Naive B cell (primary cell): ENCODE measurements around the gene RNGTT. TPM values are rescaled to one million over a fixed set of nuclear protein-coding genes. Genes with fewer than 3 reads are reported as not detected.
A peak's percentile ranks its signal among the peaks of the same experiment; 100 is the strongest.

Source experiments
- ATAC-seq, 2 donors: fragments of 150-1000 bp; cut with Tn5 transposase; 2 replicates each; pipeline ENCODE4 v1.10.0; 2021; ENCODE audit warnings: low read depth in 2 of 2, mild to moderate bottlenecking in 2 of 2, moderate library complexity in 2 of 2
- DNase-seq: peaks from one replicate; pipeline ENCODE4 v3.0.0; 2022
- H3K27ac Mint-ChIP-seq, 6 donors: one replicate each; pipeline ENCODE4 v1.8.0; 2020 to 2022; ENCODE audit warnings: mild to moderate bottlenecking in 6 of 6, mixed read lengths in 6 of 6, moderate library complexity in 5 of 6, inconsistent platforms in 2 of 6
- H3K27me3 Mint-ChIP-seq, 3 donors: one replicate each; pipeline ENCODE4 v1.8.0; 2021 to 2022; ENCODE audit warnings: mixed read lengths in 3 of 3, mild to moderate bottlenecking in 1 of 3
- H3K36me3 Mint-ChIP-seq, 2 donors: one replicate each; pipeline ENCODE4 v1.8.0; 2020 to 2022; ENCODE audit warnings: mixed read lengths in 2 of 2, inconsistent platforms in 1 of 2, mild to moderate bottlenecking in 1 of 2
- H3K4me1 Mint-ChIP-seq, 3 donors: one replicate each; pipeline ENCODE4 v1.8.0; 2020 to 2022; ENCODE audit warnings: mixed read lengths in 3 of 3, inconsistent platforms in 1 of 3, mild to moderate bottlenecking in 1 of 3, moderate library complexity in 1 of 3
- H3K4me3 Mint-ChIP-seq, 8 donors: one replicate each; pipeline ENCODE4 v1.8.0; 2020 to 2022; ENCODE audit warnings: mild to moderate bottlenecking in 8 of 8, mixed read lengths in 8 of 8, moderate library complexity in 8 of 8, inconsistent platforms in 2 of 8
- H3K9me3 Mint-ChIP-seq, 7 donors: one replicate each; pipeline ENCODE4 v1.8.0; 2020 to 2022; ENCODE audit warnings: mixed read lengths in 7 of 7, mild to moderate bottlenecking in 5 of 7, inconsistent platforms in 2 of 7, moderate library complexity in 1 of 7
- polyA plus RNA-seq, 6 donors: library from polyadenylated mRNA; unstranded; fragments of 300-500 nt; fragmentation: Illumina TruSeq; gene quantifications; one replicate each; pipeline ENCODE4 v1.2.3, GENCODE V29; 2021; ENCODE audit warnings: low read depth in 6 of 6

Gene RNGTT
- polyA plus RNA-seq, 6 donors from 2014 or later = 17.9 to 59.8 (median 40.0) TPM

DNA sequence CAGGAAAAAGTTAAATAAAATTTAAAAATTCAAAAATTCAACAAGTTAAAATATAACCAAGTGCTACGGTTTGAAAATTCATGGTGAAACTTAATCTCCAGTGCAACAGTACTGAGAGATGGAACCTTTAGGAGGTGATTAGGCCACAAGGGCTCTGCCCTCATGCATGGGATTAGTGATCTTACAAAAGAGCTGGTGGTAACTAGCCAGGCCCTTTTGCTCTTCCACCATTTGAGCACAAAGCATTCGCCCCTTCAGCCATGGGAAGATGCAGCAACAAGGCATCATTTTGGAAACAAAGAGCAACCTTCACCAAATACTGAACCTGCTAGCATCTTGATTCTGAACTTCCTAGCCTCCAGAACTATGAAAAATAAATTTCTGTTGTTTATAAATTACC, 80.9 kb downstream of the RNGTT start:
- Mint-ChIP-seq H3K9me3 (no peaks in the 10 kb centered on the region), H3K27ac (no peak overlapping the region), H3K27me3 (no peaks in the 10 kb centered on the region), H3K36me3 (peaks cover 33 to 35% of the 10 kb centered on the region in 2 donors), H3K4me1 (peaks cover 0 to 6% (median 0%) of the 10 kb centered on the region in 3 donors), H3K4me3 (no peak overlapping the region)
- no peak for ATAC-seq
- no peak for DNase-seq

GRCh38 chr6:88881451-88881850, 82.0 kb downstream of the RNGTT start:
- no peak overlapping the region for H3K4me3 Mint-ChIP-seq
- H3K27me3 Mint-ChIP-seq = no peaks in the 10 kb centered on the region
- H3K9me3 Mint-ChIP-seq = no peaks in the 10 kb centered on the region
- ATAC-seq (no peak), DNase-seq (no peak)
- H3K27ac Mint-ChIP-seq = no peak overlapping the region
- peaks cover 22 to 24% of the 10 kb centered on the region in 2 donors for H3K36me3 Mint-ChIP-seq
- H3K4me1 Mint-ChIP-seq = peaks cover 0 to 6% (median 0%) of the 10 kb centered on the region in 3 donors

GRCh38 chr6:88880021-88880420, 83.4 kb downstream of the RNGTT start:
- no peak for ATAC-seq
- Mint-ChIP-seq H3K4me3 (no peak overlapping the region), H3K9me3 (no peaks in the 10 kb centered on the region), H3K27me3 (no peaks in the 10 kb centered on the region), H3K4me1 (peaks cover 0 to 6% (median under 1%) of the 10 kb centered on the region in 3 donors), H3K36me3 (peaks cover 10% of the 10 kb centered on the region in 2 donors), H3K27ac (no peak overlapping the region)
- no peak for DNase-seq

DNA sequence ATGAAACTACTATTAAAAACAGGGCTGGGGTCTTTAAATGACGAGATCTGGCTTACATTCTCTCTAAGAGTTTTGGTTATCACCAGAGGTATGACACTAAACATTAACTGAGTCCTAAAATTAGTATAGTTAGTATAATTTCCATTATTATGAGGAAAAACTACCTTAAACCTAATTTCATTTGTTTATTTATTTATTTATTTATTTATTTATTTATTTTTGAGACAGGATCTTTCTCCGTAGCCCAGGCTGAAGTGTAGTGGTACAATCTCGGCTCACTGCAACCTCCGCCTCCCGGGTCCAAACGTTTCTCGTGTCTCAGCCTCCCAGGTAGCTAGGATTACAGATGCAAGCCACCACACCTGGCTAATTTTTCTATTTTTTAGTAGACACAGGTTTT, 85.5 kb downstream of the RNGTT start:
- ATAC-seq = no peak
- no peaks in the 10 kb centered on the region for H3K27me3 Mint-ChIP-seq
- H3K36me3 Mint-ChIP-seq = no peaks in the 10 kb centered on the region
- peaks cover 0 to 8% (median 5%) of the 10 kb centered on the region in 3 donors for H3K4me1 Mint-ChIP-seq
- no peaks in the 10 kb centered on the region for H3K9me3 Mint-ChIP-seq
- no peak for DNase-seq
- no peak overlapping the region for H3K27ac Mint-ChIP-seq
- no peak overlapping the region for H3K4me3 Mint-ChIP-seq

DNA sequence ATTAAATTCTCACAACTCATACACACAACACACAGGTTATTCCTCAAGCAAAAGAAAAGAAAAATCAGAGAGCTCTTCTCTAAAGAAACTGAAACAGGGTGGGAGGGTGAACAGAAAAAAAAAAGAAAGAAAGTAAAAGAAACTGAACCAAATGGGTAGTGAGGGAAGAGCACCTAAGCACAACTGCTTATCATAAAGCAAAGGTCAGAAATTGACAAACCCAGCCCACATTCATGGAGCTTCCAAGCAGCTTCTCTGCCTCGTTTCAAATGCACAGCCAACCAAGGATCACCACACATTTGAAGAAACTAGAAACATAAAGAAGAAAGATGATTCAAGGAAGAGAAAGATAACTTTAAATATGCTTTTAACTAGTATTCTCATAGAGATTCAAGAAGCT, 90.5 kb downstream of the RNGTT start:
- Mint-ChIP-seq H3K4me3 (no peak overlapping the region), H3K4me1 (peaks cover 0 to 9% (median 5%) of the 10 kb centered on the region in 3 donors), H3K27me3 (no peaks in the 10 kb centered on the region), H3K27ac (peak overlapping the region in 4 of 6 donors; percentile 3 to 57 (median 30)), H3K9me3 (no peaks in the 10 kb centered on the region), H3K36me3 (no peaks in the 10 kb centered on the region)
- ATAC-seq (no peak), DNase-seq (no peak)

DNA sequence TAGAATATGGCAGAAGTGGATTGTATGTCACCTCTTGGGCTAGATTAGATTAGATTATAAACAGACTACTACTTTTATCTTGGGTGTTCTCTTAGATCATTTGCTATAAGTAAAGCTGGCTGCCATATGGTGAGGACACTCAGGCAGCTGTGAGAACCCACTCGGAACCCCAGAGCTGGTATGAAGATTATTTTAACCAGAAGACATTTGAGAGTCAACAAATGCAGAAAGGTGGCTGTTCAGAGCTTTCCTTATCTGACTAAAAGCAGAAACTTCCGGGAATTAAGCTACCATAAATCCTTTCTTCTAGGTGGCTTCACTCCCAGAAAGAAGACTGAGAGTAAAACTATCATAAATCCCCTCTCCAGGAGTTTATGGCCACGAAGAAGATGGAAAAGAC, 91.9 kb downstream of the RNGTT start:
- Mint-ChIP-seq H3K27me3 (no peaks in the 10 kb centered on the region), H3K27ac (peak overlapping the region in 1 of 6 donors; percentile 8), H3K9me3 (no peaks in the 10 kb centered on the region), H3K36me3 (no peaks in the 10 kb centered on the region), H3K4me3 (no peak overlapping the region), H3K4me1 (peaks cover 5 to 12% (median 7%) of the 10 kb centered on the region in 3 donors)
- DNase-seq = no peak
- no peak for ATAC-seq

DNA sequence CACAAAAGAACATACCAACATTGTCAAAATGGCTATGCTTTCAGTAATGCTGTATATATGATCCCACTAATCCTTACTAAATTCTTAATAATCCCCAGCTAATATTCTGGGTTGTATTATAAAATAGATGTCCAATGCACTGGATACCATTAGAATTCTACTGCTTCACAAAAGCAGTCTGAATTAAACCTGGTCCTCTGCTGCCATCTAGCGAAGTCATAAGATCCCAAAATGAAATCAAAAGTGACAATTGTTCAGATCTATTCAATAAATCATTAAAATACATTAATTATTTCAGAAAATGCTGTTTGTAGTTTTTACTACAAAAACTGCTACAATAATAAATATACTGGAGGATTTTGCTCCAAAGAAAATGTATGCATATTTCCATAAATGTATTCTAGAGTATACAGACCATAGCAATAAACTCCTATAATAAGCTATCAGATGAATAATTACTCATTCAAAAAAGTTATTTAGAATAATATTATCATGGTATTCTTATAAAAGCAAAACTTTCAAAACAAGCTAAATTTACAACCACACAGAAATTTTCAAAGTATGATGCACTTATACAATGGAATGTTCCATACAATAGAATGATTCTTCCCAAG, 92.6 kb downstream of the RNGTT start:
- no peaks in the 10 kb centered on the region for H3K9me3 Mint-ChIP-seq
- no peaks in the 10 kb centered on the region for H3K27me3 Mint-ChIP-seq
- peak; percentile 36 for DNase-seq
- H3K36me3 Mint-ChIP-seq = no peaks in the 10 kb centered on the region
- H3K4me3 Mint-ChIP-seq = no peak overlapping the region
- peak overlapping the region in 1 of 6 donors; percentile 38 for H3K27ac Mint-ChIP-seq
- ATAC-seq = peak in 1 of 2 donors; percentile 27
- peaks cover 12 to 19% (median 13%) of the 10 kb centered on the region in 3 donors for H3K4me1 Mint-ChIP-seq

DNA sequence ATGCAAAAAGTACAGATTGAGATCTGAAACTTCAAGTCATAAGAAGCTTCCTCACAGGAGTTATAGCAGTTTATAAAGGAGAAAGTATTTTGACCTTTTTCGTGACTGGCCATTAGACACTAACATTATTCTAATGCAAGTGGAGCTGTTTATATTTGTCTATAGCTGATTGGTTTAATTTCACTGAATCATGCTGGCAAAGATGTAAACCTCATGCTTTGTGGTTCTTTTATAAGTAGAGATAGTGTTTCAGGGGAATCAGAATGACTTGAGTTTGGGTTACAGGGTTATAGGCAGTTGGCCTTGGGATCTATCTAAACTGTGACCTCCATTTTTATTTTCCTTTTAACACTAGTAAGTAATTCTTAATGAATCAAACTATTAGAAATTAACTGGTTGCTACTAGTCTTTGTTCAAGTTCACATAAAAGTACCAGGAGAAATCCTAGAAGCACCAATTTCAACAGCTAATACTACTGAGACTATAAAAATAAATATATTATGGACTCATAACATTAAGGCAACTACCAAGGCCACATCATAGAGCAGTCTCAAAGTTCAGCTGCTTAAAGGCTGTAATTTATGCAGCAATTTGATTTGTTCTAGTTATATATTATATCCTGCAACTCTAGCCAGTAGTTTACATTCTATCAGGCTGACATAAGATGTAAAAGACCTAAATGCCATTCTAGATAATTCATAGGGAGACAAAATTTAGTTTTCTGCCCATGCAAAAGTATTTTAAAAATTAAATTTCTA, 94.0 kb downstream of the RNGTT start:
- H3K9me3 Mint-ChIP-seq = no peaks in the 10 kb centered on the region
- no peak for ATAC-seq

DNA sequence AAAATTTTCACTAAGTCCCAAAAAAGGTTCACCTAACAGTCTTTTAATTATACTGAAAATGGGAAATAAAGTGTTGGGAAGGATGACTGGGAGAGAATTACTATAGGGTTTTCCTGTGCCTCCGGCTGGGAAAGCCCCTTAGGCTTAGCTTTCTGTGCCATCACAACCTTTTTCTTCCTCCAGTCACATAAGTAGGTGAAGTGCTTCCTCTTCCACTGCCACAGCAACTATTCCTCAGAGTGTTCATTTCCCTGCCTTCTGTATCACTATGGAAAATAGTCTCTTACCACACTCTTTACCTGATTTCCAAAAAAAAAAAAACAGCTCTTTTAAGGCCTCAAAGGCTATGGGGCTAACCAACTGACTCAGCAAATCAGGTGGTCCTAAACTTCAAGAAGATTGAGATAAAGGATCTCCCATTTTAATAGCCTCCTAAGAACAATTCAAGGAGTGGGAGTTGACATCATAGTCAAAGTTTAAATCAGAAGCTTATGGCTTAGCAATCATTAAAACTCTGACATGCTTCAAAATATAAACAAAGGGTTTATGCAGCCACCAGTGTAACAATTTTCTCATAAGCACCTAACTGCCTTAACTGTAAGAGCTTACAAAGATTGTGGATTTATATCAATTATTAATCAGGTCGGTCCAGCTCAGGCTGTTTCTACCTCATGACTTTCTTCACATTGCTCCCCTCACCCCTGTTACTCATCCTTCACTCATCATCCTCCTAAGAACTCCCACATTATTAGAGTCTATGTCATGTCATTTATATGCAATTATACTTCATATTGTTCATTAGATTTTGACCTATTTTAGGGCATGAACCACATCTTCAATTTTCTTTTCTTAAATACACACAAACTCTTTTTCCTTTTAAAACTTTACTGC, 95.3 kb downstream of the RNGTT start:
- Mint-ChIP-seq H3K4me3 (no peak overlapping the region), H3K4me1 (peaks cover 15 to 25% (median 19%) of the 10 kb centered on the region in 3 donors), H3K27ac (peak overlapping the region in 1 of 6 donors; percentile 56), H3K27me3 (no peaks in the 10 kb centered on the region), H3K9me3 (no peaks in the 10 kb centered on the region), H3K36me3 (no peaks in the 10 kb centered on the region)
- no peak for DNase-seq
- ATAC-seq = no peak

More for the DNA sequence above, 94.0 kb downstream of the RNGTT start:
- H3K27ac Mint-ChIP-seq = no peak overlapping the region
- peaks cover 14 to 25% (median 19%) of the 10 kb centered on the region in 3 donors for H3K4me1 Mint-ChIP-seq
- no peak for DNase-seq
- no peak overlapping the region for H3K4me3 Mint-ChIP-seq
- H3K36me3 Mint-ChIP-seq = no peaks in the 10 kb centered on the region
- H3K27me3 Mint-ChIP-seq = no peaks in the 10 kb centered on the region

DNA sequence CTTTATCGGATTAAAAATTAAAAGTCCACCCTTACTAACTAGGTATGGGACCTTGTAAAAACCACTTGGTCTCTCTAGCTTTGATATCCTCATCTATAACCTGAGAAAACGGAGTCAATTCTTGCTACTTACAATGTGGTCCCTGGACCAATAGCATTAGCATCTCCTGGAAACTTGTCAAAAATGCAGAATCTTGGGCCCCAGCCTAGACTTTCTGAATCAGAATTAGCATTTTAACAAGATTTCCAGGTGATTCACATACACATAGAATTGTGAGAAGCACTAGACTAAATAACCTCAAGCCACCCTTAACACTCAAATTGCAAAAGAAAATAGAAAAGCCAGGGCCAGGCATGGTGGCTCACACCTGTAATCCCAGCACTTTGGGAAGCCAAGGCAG, 96.6 kb downstream of the RNGTT start:
- DNase-seq (no peak), ATAC-seq (no peak)
- H3K27me3 Mint-ChIP-seq = no peaks in the 10 kb centered on the region
- no peak overlapping the region for H3K4me3 Mint-ChIP-seq
- peaks cover 15 to 19% (median 19%) of the 10 kb centered on the region in 3 donors for H3K4me1 Mint-ChIP-seq
- H3K27ac Mint-ChIP-seq = peak overlapping the region in 2 of 6 donors; percentile 9 to 46
- no peaks in the 10 kb centered on the region for H3K9me3 Mint-ChIP-seq
- H3K36me3 Mint-ChIP-seq = peaks cover 0 to 9% of the 10 kb centered on the region in 2 donors

DNA sequence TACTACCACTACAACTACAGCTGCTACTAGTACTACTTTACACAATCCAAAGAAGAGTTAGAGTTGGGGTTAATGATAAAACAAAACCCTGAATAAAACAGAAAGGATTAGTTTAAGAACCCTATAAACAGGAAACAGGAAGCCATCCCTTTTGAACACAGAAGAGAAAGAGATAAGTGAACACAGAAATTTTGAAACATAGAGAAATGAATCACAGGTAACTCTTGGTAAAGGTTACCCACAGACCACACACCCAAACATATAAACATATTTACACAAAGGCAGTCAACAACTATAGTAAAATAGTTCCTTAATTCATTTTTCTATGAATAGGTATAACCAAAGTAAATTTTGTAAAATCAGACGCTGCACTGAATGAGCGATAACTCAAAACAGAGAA, 98.1 kb downstream of the RNGTT start:
- H3K27ac Mint-ChIP-seq = peak overlapping the region in 2 of 6 donors; percentile 26 to 69
- ATAC-seq (no peak), DNase-seq (no peak)
- H3K9me3 Mint-ChIP-seq = no peaks in the 10 kb centered on the region
- peaks cover 15 to 19% (median 19%) of the 10 kb centered on the region in 3 donors for H3K4me1 Mint-ChIP-seq
- peaks cover 0 to 16% of the 10 kb centered on the region in 2 donors for H3K36me3 Mint-ChIP-seq
- H3K27me3 Mint-ChIP-seq = no peaks in the 10 kb centered on the region
- H3K4me3 Mint-ChIP-seq = peak overlapping the region in 1 of 8 donors; percentile 16

- Mint-ChIP-seq H3K9me3 (no peaks in the 10 kb centered on the region), H3K27ac (no peak overlapping the region), H3K27me3 (no peaks in the 10 kb centered on the region), H3K36me3 (peaks cover 0 to 18% of the 10 kb centered on the region in 2 donors), H3K4me1 (peaks cover 15 to 19% (median 19%) of the 10 kb centered on the region in 3 donors), H3K4me3 (no peak overlapping the region)
- no peak for ATAC-seq
- DNase-seq = no peak
Observed at GRCh38 chr6:88864359-88865054, 98.9 kb downstream of the RNGTT start.

- no peaks in the 10 kb centered on the region for H3K9me3 Mint-ChIP-seq
- ATAC-seq = no peak
- H3K36me3 Mint-ChIP-seq = peaks cover 10 to 21% of the 10 kb centered on the region in 2 donors
- no peak overlapping the region for H3K27ac Mint-ChIP-seq
- peaks cover 3 to 7% (median 4%) of the 10 kb centered on the region in 3 donors for H3K4me1 Mint-ChIP-seq
- H3K4me3 Mint-ChIP-seq = no peak overlapping the region
- no peaks in the 10 kb centered on the region for H3K27me3 Mint-ChIP-seq
- DNase-seq = no peak
Observed at GRCh38 chr6:88860310-88860709, 103.1 kb downstream of the RNGTT start.
